Nephron (organoid): Measurements from ENCODE around the gene NAP1L5.

Experiments used
- H3K27ac Mint-ChIP-seq, 3 experiments: 2 replicates each; pipeline ENCODE4 v1.8.0; 2020; ENCODE audit warnings: mixed read lengths in 3 of 3, mild to moderate bottlenecking in 2 of 3, moderate library complexity in 1 of 3
- H3K27me3 Mint-ChIP-seq: 2 replicates; pipeline ENCODE4 v1.8.0; 2021; ENCODE audit warnings: low read depth, mild to moderate bottlenecking, moderate library complexity, mixed read lengths
- H3K36me3 Mint-ChIP-seq: 2 replicates; pipeline ENCODE4 v1.8.0; 2020; ENCODE audit warnings: low read depth, mixed read lengths
- H3K4me1 Mint-ChIP-seq: 2 replicates; pipeline ENCODE4 v1.8.0; 2020; ENCODE audit warnings: mixed read lengths
- H3K4me3 Mint-ChIP-seq, 3 experiments: 2 replicates each; pipeline ENCODE4 v1.8.0; 2020; ENCODE audit warnings: mild to moderate bottlenecking in 3 of 3, mixed read lengths in 3 of 3, moderate library complexity in 2 of 3
- H3K9me3 Mint-ChIP-seq: 2 replicates; pipeline ENCODE4 v1.8.0; 2020; ENCODE audit warnings: mixed read lengths
- CTCF ChIP-seq, 3 experiments: fragments of 200-600 bp; sonication (generic); IDR thresholded peaks; one replicate each; pipeline ENCODE4 v1.5.0; 2021; ENCODE audit warnings: antibody characterized with exemption in 3 of 3; ENCODE audit not compliant: unreplicated experiment in 3 of 3

NAP1L5 gene

GRCh38 chr4:88697141-88697540 lies 488 bp downstream of the NAP1L5 start:
- H3K4me3 Mint-ChIP-seq, result peak overlapping the region; percentile 83 to 89 (median 88)
- peak overlapping the region in 1 of 3 experiments; percentile 6 for H3K27ac Mint-ChIP-seq
- peaks cover 10% of the 10 kb centered on the region for H3K4me1 Mint-ChIP-seq
- no peaks in the 10 kb centered on the region for H3K9me3 Mint-ChIP-seq
- H3K36me3 Mint-ChIP-seq, result peaks cover 4% of the 10 kb centered on the region
- H3K27me3 Mint-ChIP-seq, result no peaks in the 10 kb centered on the region
- TF ChIP-seq CTCF (IDR thresholded peaks at IDR 0.05; ENCODE audit: unreplicated experiment in 3 of 3), result no peak

- Mint-ChIP-seq H3K4me3 (peak overlapping the region; percentile 83 to 89 (median 88)), H3K27ac (no peak overlapping the region), H3K4me1 (peaks cover 10% of the 10 kb centered on the region), H3K27me3 (no peaks in the 10 kb centered on the region), H3K9me3 (no peaks in the 10 kb centered on the region), H3K36me3 (peaks cover 4% of the 10 kb centered on the region)
- no peak for TF ChIP-seq CTCF (IDR thresholded peaks at IDR 0.05; ENCODE audit: unreplicated experiment in 3 of 3)
Measured at GRCh38 chr4:88696630-88697029, 999 bp downstream of the NAP1L5 start.

GRCh38 chr4:88693792-88694191 lies 3.8 kb downstream of the NAP1L5 start:
- peaks cover 11% of the 10 kb centered on the region for H3K36me3 Mint-ChIP-seq
- no peaks in the 10 kb centered on the region for H3K9me3 Mint-ChIP-seq
- no peak overlapping the region for H3K27ac Mint-ChIP-seq
- H3K27me3 Mint-ChIP-seq, result no peaks in the 10 kb centered on the region
- no peak overlapping the region for H3K4me3 Mint-ChIP-seq
- TF ChIP-seq CTCF (IDR thresholded peaks at IDR 0.05; ENCODE audit: unreplicated experiment in 3 of 3), result no peak
- H3K4me1 Mint-ChIP-seq, result peaks cover 5% of the 10 kb centered on the region

GRCh38 chr4:88690355-88690754 lies 7.3 kb downstream of the NAP1L5 start:
- no peak for TF ChIP-seq CTCF (IDR thresholded peaks at IDR 0.05; ENCODE audit: unreplicated experiment in 3 of 3)
- H3K4me3 Mint-ChIP-seq, result no peak overlapping the region
- peaks cover 22% of the 10 kb centered on the region for H3K36me3 Mint-ChIP-seq

GRCh38 chr4:88681209-88681608 lies 16.4 kb downstream of the NAP1L5 start:
- peaks cover 8% of the 10 kb centered on the region for H3K9me3 Mint-ChIP-seq
- H3K36me3 Mint-ChIP-seq, result peaks cover 65% of the 10 kb centered on the region
- no peak overlapping the region for H3K27ac Mint-ChIP-seq
- no peaks in the 10 kb centered on the region for H3K27me3 Mint-ChIP-seq
- no peak overlapping the region for H3K4me3 Mint-ChIP-seq
- no peak for TF ChIP-seq CTCF (IDR thresholded peaks at IDR 0.05; ENCODE audit: unreplicated experiment in 3 of 3)
- no peaks in the 10 kb centered on the region for H3K4me1 Mint-ChIP-seq

More at GRCh38 chr4:88690355-88690754, 7.3 kb downstream of the NAP1L5 start:
- Mint-ChIP-seq H3K27ac (no peak overlapping the region), H3K9me3 (no peaks in the 10 kb centered on the region), H3K4me1 (no peaks in the 10 kb centered on the region), H3K27me3 (no peaks in the 10 kb centered on the region)

GRCh38 chr4:88675543-88675942 lies 22.1 kb downstream of the NAP1L5 start:
- H3K4me1 Mint-ChIP-seq, result no peaks in the 10 kb centered on the region
- no peak for TF ChIP-seq CTCF (IDR thresholded peaks at IDR 0.05; ENCODE audit: unreplicated experiment in 3 of 3)
- H3K27ac Mint-ChIP-seq, result no peak overlapping the region
- peaks cover 28% of the 10 kb centered on the region for H3K36me3 Mint-ChIP-seq
- no peaks in the 10 kb centered on the region for H3K27me3 Mint-ChIP-seq
- H3K4me3 Mint-ChIP-seq, result no peak overlapping the region
- no peaks in the 10 kb centered on the region for H3K9me3 Mint-ChIP-seq
